ENCODE data around the gene URGCP.
A peak's percentile ranks its signal among the peaks of the same experiment; 100 is the strongest.
"Not testable (repeated sequence)": the region's sequence is repeated elsewhere in the genome, so short reads cannot be mapped to it uniquely, and the experiment has no call there.

Gene URGCP

DNA sequence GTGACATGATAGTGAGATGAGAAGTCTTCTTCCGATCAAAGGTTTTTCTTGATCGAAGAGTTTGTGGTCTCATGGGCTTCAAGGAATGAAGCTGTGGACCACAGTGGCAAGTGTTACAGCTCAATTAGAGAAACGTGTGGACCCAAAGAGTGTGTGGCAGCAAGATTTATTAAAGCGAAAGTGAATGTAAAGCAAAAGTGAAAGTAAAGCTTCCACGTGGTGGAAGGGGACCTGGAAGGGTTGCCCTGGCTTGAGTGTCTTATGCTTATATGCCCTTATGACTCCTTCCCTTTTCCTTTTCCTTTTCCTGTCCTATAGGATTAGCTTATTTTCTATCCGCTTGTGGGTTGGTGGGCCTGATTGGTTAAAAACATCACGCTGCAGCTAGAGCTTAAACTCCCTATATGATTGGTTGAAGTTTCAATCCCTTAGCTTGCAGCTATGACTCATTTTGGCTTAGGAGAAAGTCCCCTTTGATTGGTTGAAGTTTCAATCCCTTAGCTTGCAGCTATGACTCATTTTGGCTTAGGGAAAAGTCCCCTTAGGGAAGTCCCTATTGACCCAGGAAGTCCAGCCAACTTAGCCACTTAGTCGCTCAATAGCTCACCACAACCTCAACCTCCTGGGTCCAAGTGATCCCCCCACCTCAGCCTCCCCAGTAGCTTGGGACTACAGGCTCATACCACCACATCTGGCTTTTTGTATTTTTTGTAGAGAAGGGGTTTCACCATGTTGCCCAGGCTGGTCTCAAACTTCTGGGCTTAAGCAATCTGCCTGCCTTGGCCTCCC lies 71.7 kb downstream of the URGCP start:
- DNase-seq (ENCODE audit: low spot score): peak; percentile 78

DNA sequence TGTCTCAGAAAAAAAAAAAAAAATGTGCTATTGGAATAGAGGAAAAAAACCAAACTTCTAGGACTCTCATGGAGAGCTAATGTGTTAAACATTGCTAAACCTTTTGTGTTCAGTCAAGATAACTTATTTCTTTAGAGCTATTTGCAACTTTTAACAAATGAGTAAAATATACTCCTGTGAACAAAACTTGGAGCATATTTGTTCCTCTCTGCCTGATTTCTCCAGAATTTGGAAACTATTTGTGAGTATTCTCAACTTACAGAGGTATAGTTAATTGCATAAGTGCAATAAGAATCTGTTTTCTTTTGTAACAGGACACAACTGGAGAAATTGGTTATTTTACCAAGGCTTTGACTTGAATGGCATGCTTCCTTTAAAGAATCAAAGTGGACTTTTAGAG lies 75.5 kb downstream of the URGCP start:
- DNase-seq (ENCODE audit: low spot score): not testable (repeated sequence)

Data from activated CD4-positive, alpha-beta T cell treated with anti-CD3 and anti-CD28 coated beads, Interleukin-2, Interleukin-4, amounts not matched to agents 100 ng/mL and 50 ng/mL, durations not matched to agents 16 hours and 8 hours (primary cell).